GM23338 (cell line): Measurements from ENCODE around the gene BEND6. TPM values are rescaled to one million over a fixed set of nuclear protein-coding genes. Genes with fewer than 3 reads are reported as not detected.
A peak's percentile ranks its signal among the peaks of the same experiment; 100 is the strongest.

Source experiments
- ATAC-seq: fragments of 200-7000 bp; cut with Tn5 transposase; 3 replicates; pipeline ENCODE4 v1.9.1; 2020
- DNase-seq: peaks from one replicate; pipeline ENCODE4 v3.0.0-alpha.2; 2015; ENCODE audit warnings: low spot score
- H2AFZ ChIP-seq: fragments of 200-600 bp; sonication (generic); 2 replicates; pipeline ENCODE4 v1.8.0; 2016; ENCODE audit warnings: antibody characterized with exemption, mild to moderate bottlenecking, moderate library complexity
- H3F3A ChIP-seq: fragments of 200-600 bp; sonication (generic); replicated peaks from 2 replicates; pipeline ENCODE4 v1.8.0; 2017; ENCODE audit warnings: antibody characterized with exemption, mixed run types, low read depth
- H3K27ac ChIP-seq: fragments of 200-600 bp; sonication (generic); 2 replicates; pipeline ENCODE4 v1.6.1; 2016; ENCODE audit warnings: low read depth
- H3K27me3 ChIP-seq: fragments of 200-600 bp; sonication (generic); 2 replicates; pipeline ENCODE4 v1.8.0; 2016; ENCODE audit warnings: mild to moderate bottlenecking, mixed run types, moderate library complexity; ENCODE audit not compliant: insufficient read depth
- H3K36me3 ChIP-seq: fragments of 200-600 bp; sonication (generic); 2 replicates; pipeline ENCODE4 v1.8.0; 2016; ENCODE audit warnings: mild to moderate bottlenecking; ENCODE audit not compliant: insufficient read depth
- H3K4me1 ChIP-seq: fragments of 200-600 bp; sonication (generic); 2 replicates; pipeline ENCODE4 v1.8.0; 2016; ENCODE audit warnings: mild to moderate bottlenecking, moderate library complexity; ENCODE audit not compliant: insufficient read depth
- H3K4me2 ChIP-seq: fragments of 200-600 bp; sonication (generic); 2 replicates; pipeline ENCODE4 v1.7.1; 2017; ENCODE audit warnings: mixed run types
- H3K4me3 ChIP-seq: fragments of 200-600 bp; sonication (generic); 2 replicates; pipeline ENCODE4 v1.6.1; 2016; ENCODE audit warnings: mixed run types
- H3K79me2 ChIP-seq: fragments of 200-600 bp; sonication (generic); replicated peaks from 2 replicates; pipeline ENCODE4 v1.8.0; 2017; ENCODE audit warnings: mild to moderate bottlenecking; ENCODE audit not compliant: insufficient read depth
- H3K9me2 ChIP-seq: fragments of 200-600 bp; sonication (generic); 2 replicates; pipeline ENCODE4 v1.8.0; 2017; ENCODE audit not compliant: insufficient read depth
- H4K20me1 ChIP-seq: fragments of 200-600 bp; sonication (generic); replicated peaks from 2 replicates; pipeline ENCODE4 v1.8.0; 2017; ENCODE audit warnings: mild to moderate bottlenecking; ENCODE audit not compliant: insufficient read depth
- H3K27ac Mint-ChIP-seq: 2 replicates; pipeline ENCODE4 v1.8.0; 2020; ENCODE audit warnings: inconsistent platforms, mild to moderate bottlenecking, moderate library complexity, mixed read lengths
- H3K27me3 Mint-ChIP-seq: 3 replicates; pipeline ENCODE4 v1.8.0; 2022; ENCODE audit warnings: low read depth, mild to moderate bottlenecking, moderate library complexity, mixed read lengths, inconsistent platforms; ENCODE audit not compliant: insufficient read depth, poor library complexity
- H3K36me3 Mint-ChIP-seq: 3 replicates; pipeline ENCODE4 v1.8.0; 2021; ENCODE audit warnings: low read depth, mild to moderate bottlenecking, inconsistent platforms, moderate library complexity, mixed read lengths
- H3K4me1 Mint-ChIP-seq: 3 replicates; pipeline ENCODE4 v1.8.0; 2020; ENCODE audit warnings: mild to moderate bottlenecking, inconsistent platforms, mixed read lengths
- H3K4me3 Mint-ChIP-seq: 3 replicates; pipeline ENCODE4 v1.8.0; 2021; ENCODE audit warnings: moderate library complexity, mild to moderate bottlenecking, inconsistent platforms, mixed read lengths
- H3K9me3 Mint-ChIP-seq: 3 replicates; pipeline ENCODE4 v1.8.0; 2020; ENCODE audit warnings: moderate library complexity, mild to moderate bottlenecking, inconsistent platforms, mixed read lengths
- JUNB ChIP-seq: IDR thresholded peaks from one replicate; pipeline ENCODE4 v1.6.1; 2016; ENCODE audit warnings: antibody characterized with exemption; ENCODE audit not compliant: unreplicated experiment
- NANOG ChIP-seq: IDR thresholded peaks from 2 replicates; pipeline ENCODE4 v1.6.1; 2016; ENCODE audit warnings: antibody characterized with exemption, borderline replicate concordance
- POLR2AphosphoS5 ChIP-seq: IDR thresholded peaks from 2 replicates; pipeline ENCODE4 v1.6.1; 2016; ENCODE audit warnings: antibody characterized with exemption, low read depth
- STAT1 ChIP-seq: IDR thresholded peaks from one replicate; pipeline ENCODE4 v1.6.1; 2016; ENCODE audit warnings: antibody characterized with exemption; ENCODE audit not compliant: unreplicated experiment
- ZNF114 ChIP-seq: fragments of 250-450 bp; sonication (Bioruptor Pico); IDR thresholded peaks from 2 replicates; pipeline ENCODE4 v1.5.0; 2020; ENCODE audit warnings: mild to moderate bottlenecking, moderate library complexity
- polyA plus RNA-seq: library from polyadenylated mRNA; unstranded; fragments of >200 nt; fragmentation: Nextera tagmentation; extraction: Ambion mirVana; gene quantifications from 2 replicates; pipeline ENCODE4 v1.2.1, GENCODE V29; 2016
- total RNA-seq: library from RNA; depleted of rRNA; stranded (reverse); fragments of >200 nt; shearing (Covaris generic); gene quantifications from 2 replicates; pipeline ENCODE4 v1.2.3, GENCODE V29; 2014
- TF ChIP-seq, protein P1 (sequence below), 2 experiments: fragments of 200-600 bp in 1 of 2; sonication (generic) in 1 of 2; conservative IDR thresholded peaks; 2 replicates each; pipeline versions ENCODE4 v1.5.1 to v1.6.1; 2016 to 2017; ENCODE audit warnings: antibody characterized with exemption in 2 of 2, low read depth in 2 of 2, mild to moderate bottlenecking in 2 of 2, moderate library complexity in 1 of 2
- TF ChIP-seq, protein P2 (sequence below): fragments of 250-450 bp; sonication (Bioruptor Pico); IDR thresholded peaks from 2 replicates; pipeline ENCODE4 v1.5.0; 2020; ENCODE audit warnings: mild to moderate bottlenecking, moderate library complexity

BEND6 gene
- total and polyA plus RNA-seq, 2 experiments from 2014 or later: 6.0 to 6.7 TPM

DNA sequence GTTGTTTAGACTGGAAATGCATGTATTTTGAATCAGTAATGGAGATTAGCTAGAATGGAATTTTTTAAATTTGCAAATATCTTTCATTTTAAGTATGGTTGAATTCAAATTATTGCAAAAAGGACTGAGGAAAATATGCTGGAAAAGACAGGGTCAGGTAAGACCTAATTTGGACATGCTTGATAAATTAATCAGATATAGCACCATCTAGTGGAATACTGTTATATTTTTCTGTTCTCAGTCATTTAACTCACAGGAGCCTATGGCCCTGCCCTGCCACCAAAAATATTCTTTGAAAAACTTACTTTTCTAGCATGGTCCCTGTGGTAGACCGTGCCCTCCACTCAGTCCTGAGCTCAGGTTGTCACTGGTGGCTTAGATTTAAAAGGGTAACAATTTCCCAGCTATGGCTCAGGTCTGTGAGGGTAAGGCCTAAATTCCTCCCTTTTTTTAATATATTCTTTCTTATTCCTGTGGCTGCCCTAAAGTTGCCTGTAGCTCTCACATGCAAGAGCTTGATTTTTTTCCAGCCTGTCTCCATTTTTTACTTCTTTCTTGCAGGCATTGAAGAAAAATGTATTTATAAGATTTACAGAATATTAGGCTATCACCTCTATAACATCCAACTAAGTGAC, 66.3 kb downstream of the BEND6 start:
- no peak overlapping the region for H3K27ac Mint-ChIP-seq
- H3F3A ChIP-seq: no peaks in the 10 kb centered on the region
- H3K27ac ChIP-seq: no peak overlapping the region
- no peaks in the 10 kb centered on the region for H3K36me3 ChIP-seq
- H3K27me3 Mint-ChIP-seq: peaks cover 11% of the 10 kb centered on the region
- DNase-seq: peak; percentile 85
- H3K27me3 ChIP-seq: no peaks in the 10 kb centered on the region
- H3K9me3 Mint-ChIP-seq: peaks cover 10% of the 10 kb centered on the region; the same call in 2 of the 3 replicates
- no peaks in the 10 kb centered on the region for H3K79me2 ChIP-seq
- H3K4me1 Mint-ChIP-seq: peaks cover 32% of the 10 kb centered on the region
- ATAC-seq: peak; percentile 56
- no peak for TF ChIP-seq ZNF114 (CRISPR knock-in tag)
- TF ChIP-seq, protein P1, sequence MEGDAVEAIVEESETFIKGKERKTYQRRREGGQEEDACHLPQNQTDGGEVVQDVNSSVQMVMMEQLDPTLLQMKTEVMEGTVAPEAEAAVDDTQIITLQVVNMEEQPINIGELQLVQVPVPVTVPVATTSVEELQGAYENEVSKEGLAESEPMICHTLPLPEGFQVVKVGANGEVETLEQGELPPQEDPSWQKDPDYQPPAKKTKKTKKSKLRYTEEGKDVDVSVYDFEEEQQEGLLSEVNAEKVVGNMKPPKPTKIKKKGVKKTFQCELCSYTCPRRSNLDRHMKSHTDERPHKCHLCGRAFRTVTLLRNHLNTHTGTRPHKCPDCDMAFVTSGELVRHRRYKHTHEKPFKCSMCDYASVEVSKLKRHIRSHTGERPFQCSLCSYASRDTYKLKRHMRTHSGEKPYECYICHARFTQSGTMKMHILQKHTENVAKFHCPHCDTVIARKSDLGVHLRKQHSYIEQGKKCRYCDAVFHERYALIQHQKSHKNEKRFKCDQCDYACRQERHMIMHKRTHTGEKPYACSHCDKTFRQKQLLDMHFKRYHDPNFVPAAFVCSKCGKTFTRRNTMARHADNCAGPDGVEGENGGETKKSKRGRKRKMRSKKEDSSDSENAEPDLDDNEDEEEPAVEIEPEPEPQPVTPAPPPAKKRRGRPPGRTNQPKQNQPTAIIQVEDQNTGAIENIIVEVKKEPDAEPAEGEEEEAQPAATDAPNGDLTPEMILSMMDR (conservative IDR thresholded peaks at IDR 0.05; ENCODE audit: low read depth in 2 of 2): peak; percentile 40 to 69
- TF ChIP-seq POLR2AphosphoS5: no peak
- no peak overlapping the region for H3K4me2 ChIP-seq
- no peaks in the 10 kb centered on the region for H3K9me2 ChIP-seq
- peaks cover 23% of the 10 kb centered on the region; the same call in 1 of the 2 replicates for H3K4me1 ChIP-seq
- H3K4me3 Mint-ChIP-seq: no peak overlapping the region
- H3K36me3 Mint-ChIP-seq: peaks cover 7% of the 10 kb centered on the region; the same call in 1 of the 3 replicates
- no peak overlapping the region for H3K4me3 ChIP-seq
- no peak overlapping the region for H2AFZ ChIP-seq
- H4K20me1 ChIP-seq: no peaks in the 10 kb centered on the region

DNA sequence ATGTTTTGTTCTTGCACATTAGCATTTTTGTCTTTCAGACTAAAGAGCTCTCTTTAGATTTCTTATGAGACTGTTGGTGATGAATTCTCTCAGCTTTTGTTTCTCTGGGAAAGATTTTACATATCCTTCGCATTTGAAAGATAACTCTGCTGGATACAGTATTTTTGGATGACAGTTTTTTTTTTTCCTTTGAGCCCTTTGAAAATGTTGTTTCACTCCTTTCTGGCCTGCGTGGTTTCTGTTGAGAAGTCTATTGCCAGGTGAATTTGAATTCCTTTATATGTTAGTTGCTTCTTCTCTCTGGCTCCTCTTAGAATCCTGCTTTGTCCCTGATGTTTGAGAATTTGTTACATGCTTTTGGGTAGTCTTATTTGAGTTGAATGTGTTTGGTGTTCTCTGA, 69.4 kb downstream of the BEND6 start:
- Mint-ChIP-seq H3K27me3 (peaks cover 13% of the 10 kb centered on the region), H3K4me3 (no peak overlapping the region; the same call in 2 of the 3 replicates), H3K9me3 (peaks cover 10% of the 10 kb centered on the region; the same call in 2 of the 3 replicates), H3K27ac (no peak overlapping the region; the same call in 1 of the 2 replicates), H3K4me1 (peaks cover 44% of the 10 kb centered on the region), H3K36me3 (peaks cover 7% of the 10 kb centered on the region; the same call in 1 of the 3 replicates)
- Histone ChIP-seq H3F3A (no peaks in the 10 kb centered on the region), H3K27me3 (no peaks in the 10 kb centered on the region), H2AFZ (no peak overlapping the region), H3K36me3 (no peaks in the 10 kb centered on the region), H3K4me1 (peaks cover 27% of the 10 kb centered on the region; the same call in 1 of the 2 replicates), H4K20me1 (no peaks in the 10 kb centered on the region), H3K4me3 (peak overlapping the region; percentile 19), H3K27ac (peak overlapping the region; percentile 67), H3K4me2 (peak overlapping the region; percentile 50), H3K9me2 (no peaks in the 10 kb centered on the region), H3K79me2 (no peaks in the 10 kb centered on the region)
- TF ChIP-seq NANOG (peak; percentile 51; the same call in 1 of the 2 replicates), STAT1 (no peak)
- DNase-seq (peak; percentile 55), ATAC-seq (peak; percentile 73)

DNA sequence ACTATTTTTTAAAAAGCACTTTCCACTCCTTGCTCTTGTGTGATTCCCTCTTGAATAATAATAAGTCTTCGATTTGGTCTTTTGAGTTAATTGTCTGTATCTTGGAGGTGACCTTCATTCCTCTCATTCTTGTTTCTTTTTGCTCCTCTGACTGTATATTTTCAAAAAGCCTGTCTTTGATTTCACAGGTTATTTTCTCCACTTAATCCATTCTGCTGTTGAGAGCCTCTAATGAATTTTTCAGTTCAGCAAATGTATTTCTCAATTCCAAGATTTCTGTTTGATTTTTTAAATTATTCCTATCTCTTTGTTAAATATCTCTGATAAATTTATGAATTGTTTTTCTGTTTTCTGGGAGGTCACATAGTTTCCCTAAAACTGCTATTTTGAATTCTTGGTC, 69.9 kb downstream of the BEND6 start:
- Mint-ChIP-seq H3K27ac (no peak overlapping the region), H3K4me3 (peak overlapping the region; percentile 27; the same call in 2 of the 3 replicates), H3K4me1 (peaks cover 46% of the 10 kb centered on the region), H3K36me3 (peaks cover 7% of the 10 kb centered on the region; the same call in 1 of the 3 replicates), H3K27me3 (peaks cover 14% of the 10 kb centered on the region), H3K9me3 (peaks cover 10% of the 10 kb centered on the region; the same call in 2 of the 3 replicates)
- ATAC-seq (no peak), DNase-seq (no peak)
- Histone ChIP-seq H3K4me1 (peaks cover 27% of the 10 kb centered on the region; the same call in 1 of the 2 replicates), H3K36me3 (no peaks in the 10 kb centered on the region), H3K27me3 (no peaks in the 10 kb centered on the region), H2AFZ (no peak overlapping the region), H3K4me2 (peak overlapping the region; percentile 50), H3K4me3 (peak overlapping the region; percentile 19), H3K9me2 (no peaks in the 10 kb centered on the region), H3K27ac (peak overlapping the region; percentile 67), H4K20me1 (no peaks in the 10 kb centered on the region), H3K79me2 (no peaks in the 10 kb centered on the region), H3F3A (no peaks in the 10 kb centered on the region)
- TF ChIP-seq ZNF114 (CRISPR knock-in tag): no peak
- no peak for TF ChIP-seq JUNB
- TF ChIP-seq, protein P2, sequence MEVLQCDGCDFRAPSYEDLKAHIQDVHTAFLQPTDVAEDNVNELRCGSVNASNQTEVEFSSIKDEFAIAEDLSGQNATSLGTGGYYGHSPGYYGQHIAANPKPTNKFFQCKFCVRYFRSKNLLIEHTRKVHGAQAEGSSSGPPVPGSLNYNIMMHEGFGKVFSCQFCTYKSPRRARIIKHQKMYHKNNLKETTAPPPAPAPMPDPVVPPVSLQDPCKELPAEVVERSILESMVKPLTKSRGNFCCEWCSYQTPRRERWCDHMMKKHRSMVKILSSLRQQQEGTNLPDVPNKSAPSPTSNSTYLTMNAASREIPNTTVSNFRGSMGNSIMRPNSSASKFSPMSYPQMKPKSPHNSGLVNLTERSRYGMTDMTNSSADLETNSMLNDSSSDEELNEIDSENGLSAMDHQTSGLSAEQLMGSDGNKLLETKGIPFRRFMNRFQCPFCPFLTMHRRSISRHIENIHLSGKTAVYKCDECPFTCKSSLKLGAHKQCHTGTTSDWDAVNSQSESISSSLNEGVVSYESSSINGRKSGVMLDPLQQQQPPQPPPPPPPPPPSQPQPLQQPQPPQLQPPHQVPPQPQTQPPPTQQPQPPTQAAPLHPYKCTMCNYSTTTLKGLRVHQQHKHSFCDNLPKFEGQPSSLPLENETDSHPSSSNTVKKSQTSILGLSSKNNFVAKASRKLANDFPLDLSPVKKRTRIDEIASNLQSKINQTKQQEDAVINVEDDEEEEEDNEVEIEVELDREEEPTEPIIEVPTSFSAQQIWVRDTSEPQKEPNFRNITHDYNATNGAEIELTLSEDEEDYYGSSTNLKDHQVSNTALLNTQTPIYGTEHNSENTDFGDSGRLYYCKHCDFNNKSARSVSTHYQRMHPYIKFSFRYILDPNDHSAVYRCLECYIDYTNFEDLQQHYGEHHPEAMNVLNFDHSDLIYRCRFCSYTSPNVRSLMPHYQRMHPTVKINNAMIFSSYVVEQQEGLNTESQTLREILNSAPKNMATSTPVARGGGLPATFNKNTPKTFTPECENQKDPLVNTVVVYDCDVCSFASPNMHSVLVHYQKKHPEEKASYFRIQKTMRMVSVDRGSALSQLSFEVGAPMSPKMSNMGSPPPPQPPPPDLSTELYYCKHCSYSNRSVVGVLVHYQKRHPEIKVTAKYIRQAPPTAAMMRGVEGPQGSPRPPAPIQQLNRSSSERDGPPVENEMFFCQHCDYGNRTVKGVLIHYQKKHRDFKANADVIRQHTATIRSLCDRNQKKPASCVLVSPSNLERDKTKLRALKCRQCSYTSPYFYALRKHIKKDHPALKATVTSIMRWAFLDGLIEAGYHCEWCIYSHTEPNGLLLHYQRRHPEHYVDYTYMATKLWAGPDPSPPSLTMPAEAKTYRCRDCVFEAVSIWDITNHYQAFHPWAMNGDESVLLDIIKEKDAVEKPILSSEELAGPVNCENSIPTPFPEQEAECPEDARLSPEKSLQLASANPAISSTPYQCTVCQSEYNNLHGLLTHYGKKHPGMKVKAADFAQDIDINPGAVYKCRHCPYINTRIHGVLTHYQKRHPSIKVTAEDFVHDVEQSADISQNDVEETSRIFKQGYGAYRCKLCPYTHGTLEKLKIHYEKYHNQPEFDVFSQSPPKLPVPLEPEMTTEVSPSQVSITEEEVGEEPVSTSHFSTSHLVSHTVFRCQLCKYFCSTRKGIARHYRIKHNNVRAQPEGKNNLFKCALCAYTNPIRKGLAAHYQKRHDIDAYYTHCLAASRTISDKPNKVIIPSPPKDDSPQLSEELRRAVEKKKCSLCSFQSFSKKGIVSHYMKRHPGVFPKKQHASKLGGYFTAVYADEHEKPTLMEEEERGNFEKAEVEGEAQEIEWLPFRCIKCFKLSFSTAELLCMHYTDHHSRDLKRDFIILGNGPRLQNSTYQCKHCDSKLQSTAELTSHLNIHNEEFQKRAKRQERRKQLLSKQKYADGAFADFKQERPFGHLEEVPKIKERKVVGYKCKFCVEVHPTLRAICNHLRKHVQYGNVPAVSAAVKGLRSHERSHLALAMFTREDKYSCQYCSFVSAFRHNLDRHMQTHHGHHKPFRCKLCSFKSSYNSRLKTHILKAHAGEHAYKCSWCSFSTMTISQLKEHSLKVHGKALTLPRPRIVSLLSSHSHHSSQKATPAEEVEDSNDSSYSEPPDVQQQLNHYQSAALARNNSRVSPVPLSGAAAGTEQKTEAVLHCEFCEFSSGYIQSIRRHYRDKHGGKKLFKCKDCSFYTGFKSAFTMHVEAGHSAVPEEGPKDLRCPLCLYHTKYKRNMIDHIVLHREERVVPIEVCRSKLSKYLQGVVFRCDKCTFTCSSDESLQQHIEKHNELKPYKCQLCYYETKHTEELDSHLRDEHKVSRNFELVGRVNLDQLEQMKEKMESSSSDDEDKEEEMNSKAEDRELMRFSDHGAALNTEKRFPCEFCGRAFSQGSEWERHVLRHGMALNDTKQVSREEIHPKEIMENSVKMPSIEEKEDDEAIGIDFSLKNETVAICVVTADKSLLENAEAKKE: no peak
